LNCAP (cell line): ENCODE data around the gene DHX9.

Source experiments
- TF ChIP-seq, protein P1 (sequence below): fragments of 450-650 bp; IDR thresholded peaks from 2 replicates; pipeline ENCODE4 v1.5.1; 2017; ENCODE audit warnings: mild to moderate bottlenecking

The DHX9 gene

DNA sequence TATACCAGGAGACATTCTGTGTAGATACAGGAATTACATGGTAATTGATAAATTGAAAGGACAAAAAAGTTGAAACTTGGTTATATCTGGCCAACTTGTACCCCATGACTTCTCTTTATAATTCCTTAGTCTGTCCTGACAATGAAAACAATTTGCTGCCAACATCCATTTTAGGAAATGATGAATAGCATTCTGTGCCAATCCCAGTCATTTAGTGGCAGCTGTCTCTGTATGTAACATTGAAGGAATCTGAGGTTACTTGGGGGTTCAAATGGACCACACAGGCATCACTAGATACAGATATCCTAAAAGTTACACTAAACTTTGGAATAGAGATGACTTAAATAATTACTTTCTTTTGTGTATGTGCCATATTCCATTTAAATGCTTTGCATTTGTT, 38.2 kb downstream of the DHX9 start:
- TF ChIP-seq, protein P1, sequence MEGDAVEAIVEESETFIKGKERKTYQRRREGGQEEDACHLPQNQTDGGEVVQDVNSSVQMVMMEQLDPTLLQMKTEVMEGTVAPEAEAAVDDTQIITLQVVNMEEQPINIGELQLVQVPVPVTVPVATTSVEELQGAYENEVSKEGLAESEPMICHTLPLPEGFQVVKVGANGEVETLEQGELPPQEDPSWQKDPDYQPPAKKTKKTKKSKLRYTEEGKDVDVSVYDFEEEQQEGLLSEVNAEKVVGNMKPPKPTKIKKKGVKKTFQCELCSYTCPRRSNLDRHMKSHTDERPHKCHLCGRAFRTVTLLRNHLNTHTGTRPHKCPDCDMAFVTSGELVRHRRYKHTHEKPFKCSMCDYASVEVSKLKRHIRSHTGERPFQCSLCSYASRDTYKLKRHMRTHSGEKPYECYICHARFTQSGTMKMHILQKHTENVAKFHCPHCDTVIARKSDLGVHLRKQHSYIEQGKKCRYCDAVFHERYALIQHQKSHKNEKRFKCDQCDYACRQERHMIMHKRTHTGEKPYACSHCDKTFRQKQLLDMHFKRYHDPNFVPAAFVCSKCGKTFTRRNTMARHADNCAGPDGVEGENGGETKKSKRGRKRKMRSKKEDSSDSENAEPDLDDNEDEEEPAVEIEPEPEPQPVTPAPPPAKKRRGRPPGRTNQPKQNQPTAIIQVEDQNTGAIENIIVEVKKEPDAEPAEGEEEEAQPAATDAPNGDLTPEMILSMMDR = no peak

DNA sequence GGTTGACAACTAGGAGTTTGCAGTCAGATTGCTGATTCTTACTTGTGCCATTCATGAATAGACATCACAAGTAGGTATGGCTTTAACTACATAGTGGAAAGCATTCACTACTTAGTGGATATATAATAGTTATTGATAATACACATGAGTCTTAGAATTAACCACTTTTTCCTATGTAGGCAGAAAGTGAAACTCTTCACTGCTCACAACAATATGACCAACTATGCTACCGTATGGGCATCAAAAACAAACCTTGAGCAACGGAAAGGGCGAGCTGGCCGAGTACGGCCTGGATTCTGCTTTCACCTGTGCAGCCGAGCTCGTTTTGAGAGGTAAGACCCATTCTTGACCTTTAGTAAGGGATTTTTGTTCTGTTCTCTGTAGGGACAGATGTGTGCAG, 38.7 kb downstream of the DHX9 start:
- TF ChIP-seq, protein P1 = no peak

DNA sequence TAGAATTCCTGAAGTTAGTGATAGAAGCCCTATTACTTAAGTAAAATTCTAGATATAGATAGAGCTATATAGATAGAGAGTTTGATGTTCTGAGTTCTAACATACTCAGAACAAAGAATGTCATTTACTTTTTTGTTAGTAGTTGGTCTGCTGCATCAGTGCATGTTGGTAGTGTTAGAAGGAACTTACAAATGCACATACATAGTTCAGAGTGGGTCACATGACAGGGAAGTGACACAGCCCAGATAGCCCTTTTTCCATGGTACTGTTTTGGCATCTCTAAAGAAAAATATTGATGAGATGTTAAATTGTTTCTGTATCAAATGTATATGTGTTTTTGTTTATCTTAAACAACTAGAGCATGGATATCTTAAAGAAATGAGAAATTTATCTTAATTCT, 45.7 kb downstream of the DHX9 start:
- TF ChIP-seq, protein P1 = no peak

DNA sequence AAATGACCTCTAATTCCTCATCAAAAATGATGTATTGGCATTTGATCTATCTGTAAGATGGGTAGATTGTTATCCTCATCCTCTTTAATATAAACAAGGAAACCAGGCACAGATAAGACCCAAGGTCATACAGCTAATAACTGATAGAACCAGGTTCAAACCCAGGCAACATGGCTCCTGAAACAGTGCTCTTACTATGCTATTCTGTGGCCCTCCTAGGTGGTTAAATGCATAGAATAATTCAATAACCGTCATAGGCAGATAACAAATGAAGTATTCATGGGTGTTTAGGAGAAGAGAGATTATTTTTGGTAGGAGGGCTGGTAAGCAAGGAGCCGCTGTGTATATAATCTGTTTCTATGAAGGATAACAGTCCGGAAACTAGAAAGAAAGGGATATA, 46.4 kb downstream of the DHX9 start:
- TF ChIP-seq, protein P1 = no peak

DNA sequence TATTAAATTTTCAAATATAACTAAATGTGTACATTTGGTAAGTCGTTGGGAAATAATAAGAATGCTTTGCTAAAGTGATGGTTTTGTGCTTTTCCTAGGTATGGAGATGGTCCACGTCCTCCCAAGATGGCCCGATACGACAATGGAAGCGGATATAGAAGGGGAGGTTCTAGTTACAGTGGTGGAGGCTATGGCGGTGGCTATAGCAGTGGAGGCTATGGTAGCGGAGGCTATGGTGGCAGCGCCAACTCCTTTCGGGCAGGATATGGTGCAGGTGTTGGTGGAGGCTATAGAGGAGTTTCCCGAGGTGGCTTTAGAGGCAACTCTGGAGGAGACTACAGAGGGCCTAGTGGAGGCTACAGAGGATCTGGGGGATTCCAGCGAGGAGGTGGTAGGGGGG, 47.8 kb downstream of the DHX9 start:
- TF ChIP-seq, protein P1 = no peak

DNA sequence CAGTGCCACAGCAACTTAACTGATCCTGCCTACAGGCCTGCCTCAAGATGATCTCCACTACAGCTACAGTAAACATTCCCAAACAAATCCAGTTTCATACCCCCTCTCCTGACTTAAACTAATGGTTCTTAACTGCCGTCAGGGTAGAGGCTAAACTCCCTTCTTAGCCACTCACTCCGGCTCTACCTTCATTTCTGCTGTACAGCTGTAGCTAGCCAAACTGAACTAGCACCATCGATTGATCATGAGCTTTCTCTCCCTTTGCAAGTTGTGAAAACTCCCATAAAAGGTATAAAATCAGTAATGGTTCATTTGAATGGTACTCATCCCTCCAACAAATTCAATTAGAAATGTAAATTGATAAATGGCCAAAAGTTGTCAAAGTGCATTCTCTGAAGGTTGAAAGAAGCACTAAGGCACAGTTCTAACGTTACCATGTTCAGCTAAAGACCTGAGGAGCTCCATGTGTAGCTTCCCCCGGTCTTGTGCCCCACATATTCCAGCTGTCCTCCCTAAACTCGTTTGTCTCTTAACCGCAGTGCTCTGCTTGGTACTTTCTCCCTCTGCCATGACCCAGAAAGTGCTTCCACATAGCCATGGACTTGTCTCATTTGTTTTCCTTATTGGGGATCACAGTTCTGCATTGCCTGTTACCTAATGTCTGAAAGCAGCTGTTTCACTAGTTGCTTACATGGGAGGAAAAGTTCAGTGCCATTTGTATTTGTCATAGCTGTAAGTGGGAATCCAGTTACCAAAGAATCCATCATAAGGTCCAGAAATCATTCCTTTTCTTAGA, 49.8 kb downstream of the DHX9 start:
- TF ChIP-seq, protein P1 = no peak

DNA sequence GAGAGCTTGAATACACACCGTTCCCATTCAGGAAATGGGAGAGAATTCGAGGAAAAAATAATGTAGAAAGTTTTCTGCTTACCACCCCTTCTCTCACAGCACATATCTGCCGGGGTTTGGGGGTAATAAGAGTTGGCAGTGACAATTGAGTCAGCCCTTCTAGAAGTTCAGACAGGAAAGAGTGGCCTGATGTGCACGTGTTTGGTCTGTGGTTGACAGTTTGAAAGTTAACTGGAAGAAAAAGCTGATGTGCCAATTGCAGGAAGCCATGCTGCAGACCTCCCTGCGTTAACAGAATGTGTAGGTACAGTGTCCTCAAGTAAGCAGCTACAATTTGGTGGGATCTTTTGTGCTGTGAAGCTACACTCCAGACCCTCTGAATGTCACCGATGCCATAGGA, 50.9 kb downstream of the DHX9 start:
- TF ChIP-seq, protein P1 = no peak
